COLO829 (cell line): ENCODE results near the gene UNC5CL.

Experiments used
- DNase-seq: peaks from one replicate; pipeline ENCODE4 v3.0.0; 2012; ENCODE audit warnings: low spot score

The UNC5CL gene

DNA sequence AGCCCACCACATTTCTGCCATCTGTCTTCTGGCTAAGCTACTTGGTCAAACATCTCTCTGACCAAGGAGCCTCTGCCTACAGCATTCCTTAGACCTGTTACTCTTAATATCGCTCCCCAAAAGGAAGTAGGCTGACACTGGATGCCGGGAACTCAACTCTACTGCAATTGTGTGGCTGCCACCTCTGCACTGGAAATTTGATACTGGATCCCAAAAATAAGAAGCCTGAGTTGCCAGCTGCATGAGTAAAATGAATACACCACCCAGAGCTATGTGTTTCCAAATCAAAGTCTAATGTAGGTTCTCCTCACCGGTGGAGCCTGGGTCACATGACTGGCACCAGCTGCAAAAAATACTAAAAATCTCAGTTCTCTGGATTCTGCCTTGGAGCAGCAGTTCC lies 36.9 kb downstream of the UNC5CL start:
- DNase-seq: no peak

DNA sequence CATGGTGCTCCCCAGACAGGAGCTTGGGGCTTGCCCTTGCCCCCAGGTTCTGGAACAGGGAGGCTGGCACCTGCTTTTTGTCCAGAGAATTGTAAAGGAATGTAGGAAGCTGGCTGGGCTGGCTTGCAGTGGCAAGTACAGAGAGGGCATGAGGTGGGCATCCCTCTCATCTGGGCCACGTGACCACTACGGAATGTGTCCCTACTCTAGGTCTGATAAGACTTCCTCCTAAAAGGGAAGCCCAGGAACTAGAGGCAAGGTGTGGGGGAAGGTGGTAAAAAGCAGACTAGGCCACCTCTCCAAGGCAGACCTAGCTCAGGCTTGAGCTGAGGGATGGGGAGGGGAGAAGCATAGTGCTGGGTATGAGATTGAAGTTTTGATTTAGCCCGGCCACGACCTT lies 38.8 kb downstream of the UNC5CL start:
- no peak for DNase-seq

DNA sequence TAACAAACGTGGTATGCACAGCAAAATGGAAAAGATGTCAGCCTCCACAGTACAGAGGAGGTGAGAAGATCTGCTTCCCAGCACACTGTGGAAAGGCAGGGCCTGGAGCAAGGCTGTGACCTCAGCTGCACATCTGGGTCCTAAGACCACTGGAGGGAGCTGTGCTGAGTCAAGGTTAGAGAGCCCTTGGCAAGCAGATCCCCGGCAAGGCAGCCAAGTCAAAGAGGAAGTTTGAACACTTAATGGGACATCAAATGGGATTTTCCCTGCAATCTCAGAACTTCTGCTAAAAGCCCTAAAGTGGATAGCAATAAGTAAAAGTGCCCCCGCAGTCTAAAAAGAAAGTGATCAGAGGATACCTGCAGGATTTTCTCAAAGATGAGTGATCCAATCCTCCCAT lies 39.5 kb downstream of the UNC5CL start:
- peak; percentile 32 for DNase-seq

DNA sequence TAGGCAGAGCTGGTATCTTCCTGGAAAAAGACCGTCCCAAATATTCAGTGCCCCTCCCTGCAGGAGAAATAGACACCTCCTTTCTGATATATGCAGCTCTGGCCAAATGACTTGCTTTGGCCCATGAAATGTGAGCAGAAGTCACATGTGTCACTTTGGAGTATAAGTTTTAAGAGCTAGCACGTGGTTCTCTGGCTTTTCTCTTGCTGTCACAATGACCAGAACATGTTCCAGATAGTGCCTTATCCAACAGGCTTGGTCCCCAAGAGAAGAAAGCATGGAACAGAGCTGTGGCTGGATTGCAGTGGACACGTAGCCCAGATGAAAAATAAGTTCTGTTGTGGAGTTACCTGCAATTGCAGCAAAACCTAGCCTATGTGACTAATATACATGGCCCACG lies 40.4 kb downstream of the UNC5CL start:
- DNase-seq: no peak

DNA sequence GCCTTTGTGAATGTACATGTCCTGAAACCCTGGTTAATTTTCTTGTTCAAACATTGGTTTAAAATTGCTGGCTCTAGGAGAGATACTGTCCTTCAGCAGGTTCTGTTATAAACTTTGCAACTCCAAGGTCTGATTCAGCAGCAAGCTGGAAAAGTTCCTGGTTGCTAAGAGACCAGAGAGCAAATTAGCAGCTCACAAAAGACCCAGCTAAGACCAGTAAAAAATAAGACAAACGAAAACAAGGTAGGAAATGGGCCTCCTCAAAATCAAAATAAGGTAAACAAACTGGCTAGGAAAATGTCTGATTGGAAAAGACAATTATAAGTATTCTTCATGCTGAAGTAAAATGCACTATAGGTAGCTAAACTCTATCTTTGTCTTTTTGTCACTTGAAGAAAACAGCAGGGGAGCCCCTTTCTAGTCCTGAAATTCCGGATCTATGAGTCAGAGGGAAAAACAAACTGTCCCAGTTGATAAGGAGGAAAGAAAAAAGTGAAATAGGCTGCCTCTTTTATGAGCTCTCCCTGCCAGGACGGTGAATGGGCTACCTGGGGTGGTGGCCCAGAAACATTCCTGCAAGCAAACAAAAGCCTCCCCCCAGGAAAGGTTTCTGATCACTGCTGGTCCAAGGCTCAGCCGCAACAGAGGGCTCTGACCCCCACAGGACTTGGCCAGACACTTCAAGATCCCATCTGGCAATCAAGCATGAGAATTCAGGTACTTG lies 41.6 kb downstream of the UNC5CL start:
- no peak for DNase-seq

DNA sequence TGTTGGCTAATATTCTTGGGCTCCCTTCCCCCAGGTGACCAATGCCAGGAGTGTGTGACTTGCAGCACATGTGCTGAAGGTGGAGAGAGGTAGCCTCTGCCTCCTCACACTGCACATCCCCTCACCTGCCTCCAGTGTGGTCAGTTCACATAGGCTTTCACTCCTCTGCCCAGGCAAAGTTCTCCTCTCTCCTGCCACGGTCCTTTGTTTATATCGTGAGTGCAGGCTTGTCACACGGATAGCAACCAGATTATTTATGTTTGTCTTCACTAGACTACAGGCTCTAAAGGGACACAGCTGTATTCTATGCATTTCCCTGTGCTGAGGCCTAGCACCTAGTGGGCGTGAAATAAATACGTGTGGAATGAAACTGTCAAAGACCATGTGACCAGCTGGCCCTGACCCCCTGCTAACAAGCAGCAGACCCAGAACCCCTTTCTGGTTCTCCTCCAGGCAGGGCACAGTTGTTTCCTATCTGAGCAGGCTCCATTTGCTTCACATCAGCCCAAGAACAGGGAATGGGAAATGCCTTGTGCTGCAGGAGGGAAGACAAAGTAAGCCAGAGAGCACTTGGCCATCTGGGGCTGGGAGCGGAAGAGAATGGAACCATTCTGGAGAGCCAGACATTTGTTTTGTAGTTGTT lies 42.3 kb downstream of the UNC5CL start:
- DNase-seq: no peak

DNA sequence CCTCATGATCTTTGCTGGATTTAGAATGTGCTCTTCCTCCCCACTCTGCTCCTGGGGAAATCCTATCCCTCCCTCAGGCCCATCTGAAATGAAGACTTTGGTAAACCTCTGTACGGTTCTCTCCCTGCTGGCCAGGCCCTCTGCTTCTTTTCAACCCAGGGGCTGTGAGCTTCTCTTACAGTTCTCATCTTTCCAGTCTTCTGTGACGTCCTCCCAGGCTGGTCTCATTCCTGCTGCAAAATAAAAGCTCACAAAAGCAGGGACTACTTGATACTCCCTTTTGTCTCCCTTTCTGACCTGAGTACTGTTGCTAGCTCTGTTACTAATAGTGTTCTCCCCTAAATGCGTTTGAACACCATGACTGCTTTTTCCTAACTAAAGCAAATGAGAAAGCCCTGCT lies 46.3 kb downstream of the UNC5CL start:
- no peak for DNase-seq

DNA sequence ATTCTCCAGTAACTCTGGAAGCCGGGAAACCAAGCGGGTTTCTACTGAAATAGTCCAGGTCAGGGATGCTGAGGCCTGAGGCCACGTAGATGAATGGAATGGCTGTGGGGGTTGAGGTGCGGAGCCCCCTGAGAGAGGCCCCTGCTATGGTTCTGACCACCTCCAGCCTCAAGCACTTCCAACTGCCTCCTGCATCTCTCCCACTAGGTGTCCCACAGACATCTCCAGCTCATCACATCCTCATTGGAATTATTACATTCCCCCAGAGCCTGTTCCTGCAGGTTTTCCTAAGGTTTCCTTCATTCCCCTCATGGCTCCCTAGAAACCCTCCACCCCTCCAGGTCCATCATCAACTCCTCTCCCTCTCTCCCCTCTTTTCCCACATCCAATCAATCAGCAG lies 48.7 kb downstream of the UNC5CL start:
- no peak for DNase-seq

DNA sequence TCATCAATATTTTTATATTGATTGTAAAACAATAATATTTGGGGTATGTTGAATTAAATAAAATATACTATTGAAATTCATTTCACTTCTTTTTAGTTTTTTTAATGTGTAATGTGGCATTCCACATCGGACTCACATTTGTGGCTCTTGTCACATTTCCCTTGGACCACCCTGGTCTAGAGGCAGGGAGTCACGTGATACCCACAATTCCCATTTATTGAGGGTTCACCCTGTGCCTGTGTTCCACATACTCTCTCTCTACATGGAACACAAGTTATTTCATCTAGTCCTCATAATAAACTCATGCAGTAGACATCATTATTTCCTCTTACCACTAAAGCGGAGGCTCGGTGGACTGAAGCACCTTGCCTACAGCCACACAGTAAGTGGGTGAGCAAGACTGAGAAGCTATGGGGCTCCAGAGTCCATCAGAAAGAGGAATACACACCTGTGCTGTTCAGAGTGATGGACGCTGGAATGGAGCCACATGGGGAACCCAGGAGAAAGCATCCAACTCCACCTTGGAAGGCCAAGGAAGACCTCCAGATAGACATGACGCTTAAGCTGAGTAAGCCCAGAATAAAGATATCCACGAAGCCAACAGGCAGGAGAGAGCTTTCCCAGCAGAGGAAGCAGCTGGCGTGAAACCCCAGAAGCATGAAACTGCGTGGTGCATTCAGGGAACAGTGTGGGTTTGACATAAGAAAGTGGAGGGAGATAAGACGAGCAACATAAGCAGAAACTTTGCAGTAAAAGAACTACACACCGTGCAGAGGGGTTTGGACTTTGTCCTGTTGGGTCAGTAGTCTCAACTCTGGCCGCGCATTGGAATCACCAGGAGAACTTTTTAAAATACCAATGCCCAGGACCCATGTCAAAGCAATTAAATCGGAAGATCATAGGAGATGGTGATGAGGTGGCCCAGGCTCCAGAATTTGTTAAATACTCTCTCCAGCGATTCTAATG lies 49.5 kb downstream of the UNC5CL start:
- DNase-seq: no peak

DNA sequence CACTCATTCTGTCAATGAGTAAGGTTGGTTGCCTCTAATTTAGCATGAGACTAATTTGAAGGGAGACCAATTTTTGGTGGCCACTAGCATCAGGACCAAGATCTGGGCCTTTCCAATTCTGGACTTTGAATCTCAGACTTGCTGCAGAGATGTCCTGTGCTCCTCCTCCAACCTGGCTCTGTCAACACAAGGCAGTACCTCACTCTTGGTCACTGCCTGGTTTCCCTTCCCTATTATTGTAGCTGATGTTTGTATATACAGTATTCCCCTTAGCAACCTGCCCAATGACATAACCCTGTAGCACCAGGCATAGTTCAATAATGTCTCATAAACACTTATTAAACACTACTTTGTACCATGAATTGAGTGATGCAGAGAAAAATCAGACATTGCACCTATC lies 50.4 kb downstream of the UNC5CL start:
- no peak for DNase-seq

DNA sequence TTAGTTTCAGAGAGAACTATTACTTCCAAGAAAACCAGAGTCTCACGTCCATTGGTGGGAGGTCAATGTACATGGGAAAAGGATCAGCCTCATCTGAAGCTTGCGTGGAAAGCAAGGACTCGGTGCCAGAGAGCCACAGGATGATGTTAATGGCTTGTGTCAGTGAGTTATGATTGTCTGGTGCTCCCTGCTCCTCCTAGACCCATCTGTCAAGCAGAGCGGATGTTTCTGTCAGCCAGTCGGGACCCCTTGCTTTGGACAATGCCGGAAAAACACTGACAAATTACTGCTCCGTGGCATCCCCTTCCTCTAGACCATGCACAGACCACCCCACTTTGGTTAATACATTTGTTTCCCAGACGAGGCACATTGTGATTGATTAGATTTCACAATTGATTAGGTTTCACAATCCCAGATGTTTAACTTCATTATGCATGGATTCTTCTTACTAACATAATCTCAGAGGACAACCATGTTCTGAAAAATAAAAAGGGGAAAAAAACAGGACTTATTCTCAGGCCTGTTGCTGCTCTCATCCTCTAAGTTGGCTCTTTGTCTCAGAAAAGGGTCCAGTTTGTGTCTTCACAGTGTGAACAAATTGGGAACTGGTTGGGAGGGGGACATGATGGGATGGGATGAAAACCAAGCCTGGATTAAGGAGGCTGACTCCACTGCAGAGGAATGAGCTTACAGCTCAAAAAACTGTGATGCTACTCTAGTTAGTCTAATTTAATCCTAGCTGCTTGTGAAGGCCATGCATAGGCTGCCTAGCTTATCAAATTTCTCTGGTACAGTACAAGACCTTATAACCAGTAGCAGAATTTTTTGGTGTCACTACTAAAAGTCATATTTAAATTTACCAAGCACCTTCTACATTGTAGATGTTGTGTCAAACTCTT lies 51.9 kb downstream of the UNC5CL start:
- DNase-seq: no peak

DNA sequence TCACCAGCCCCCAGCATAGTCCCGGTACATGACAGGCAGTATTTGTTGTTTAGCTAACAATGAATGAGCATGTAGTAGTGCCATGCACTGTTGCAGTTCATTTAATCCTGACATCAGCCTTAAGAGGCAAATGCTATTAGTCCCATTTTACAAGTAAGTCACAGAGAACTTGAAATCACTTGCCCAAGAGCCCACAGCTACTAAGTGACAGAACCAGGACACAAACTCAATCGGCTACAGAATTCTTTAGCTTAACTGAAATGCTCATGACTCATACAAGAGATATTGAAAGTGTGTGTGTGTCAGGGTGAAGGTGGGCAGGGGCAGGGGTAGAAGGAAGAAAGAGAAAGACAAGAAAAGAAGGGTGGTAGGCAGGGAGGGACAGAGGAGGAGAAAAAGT lies 52.7 kb downstream of the UNC5CL start:
- DNase-seq: no peak

DNA sequence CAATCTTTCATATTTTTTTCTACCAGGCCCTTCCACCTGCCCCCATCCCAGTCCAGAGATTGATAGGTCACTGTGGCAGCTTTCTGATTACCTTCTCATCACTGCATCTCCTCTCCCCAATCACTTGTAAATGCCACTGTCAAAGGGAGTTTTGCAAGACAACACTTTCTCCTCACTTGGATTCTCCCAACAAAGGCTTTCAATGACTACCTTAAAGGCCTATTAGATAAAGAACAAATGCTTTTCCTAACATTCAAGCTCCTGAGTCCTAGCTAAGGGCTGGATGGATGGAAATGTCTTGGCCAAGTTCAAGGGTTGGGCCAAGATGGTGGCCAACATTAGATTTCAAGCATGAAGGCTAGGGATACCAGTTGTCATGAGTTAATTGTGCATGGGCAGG lies 55.3 kb downstream of the UNC5CL start:
- no peak for DNase-seq

DNA sequence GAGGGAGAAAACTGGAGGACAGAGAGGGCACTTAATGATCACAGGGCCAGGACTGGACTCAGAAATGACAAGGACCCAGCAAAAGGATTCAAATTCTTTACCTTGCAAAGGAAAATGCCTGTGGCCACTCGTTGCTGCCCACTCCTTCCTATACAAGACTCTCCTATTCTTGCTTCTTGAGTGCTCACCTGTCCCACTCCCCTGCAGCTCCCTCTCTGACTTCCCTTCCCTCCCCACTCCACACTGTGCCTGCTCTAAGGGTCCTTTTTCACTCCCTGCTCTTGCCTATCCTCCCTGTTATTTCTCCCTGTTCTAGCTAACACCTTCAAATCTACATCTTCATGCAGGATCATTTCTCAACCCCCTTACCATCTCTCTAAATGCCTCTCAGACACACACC lies 56.1 kb downstream of the UNC5CL start:
- no peak for DNase-seq

DNA sequence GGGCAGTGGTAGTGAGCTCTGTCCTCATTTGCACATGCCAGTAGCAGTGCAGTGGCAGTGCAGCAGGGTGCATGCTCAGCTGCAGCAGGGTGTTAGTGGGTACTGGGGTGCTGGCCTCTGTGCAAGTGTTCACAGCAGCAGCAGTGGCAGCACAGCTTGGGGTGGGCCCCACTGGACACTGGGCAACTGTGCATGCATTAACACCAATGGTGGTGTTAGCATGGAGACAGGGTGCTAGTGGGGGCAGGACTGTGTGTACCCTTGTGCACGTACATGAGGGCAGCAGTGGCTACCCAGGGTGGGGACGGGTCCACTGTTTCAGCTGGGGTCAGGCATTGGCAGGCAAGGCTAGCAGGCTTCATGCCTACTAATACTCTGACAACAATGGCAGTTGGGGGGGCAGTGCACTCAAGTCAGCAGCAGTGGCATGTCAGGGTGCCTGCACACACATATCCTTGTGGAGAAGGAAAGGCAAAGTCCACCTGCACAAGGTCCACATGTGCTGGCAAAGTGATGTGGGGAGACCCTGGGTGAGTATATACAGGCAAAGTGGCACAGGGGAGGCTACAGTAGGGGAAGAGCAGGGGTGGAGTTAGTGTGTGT lies 60.2 kb downstream of the UNC5CL start:
- no peak for DNase-seq

DNA sequence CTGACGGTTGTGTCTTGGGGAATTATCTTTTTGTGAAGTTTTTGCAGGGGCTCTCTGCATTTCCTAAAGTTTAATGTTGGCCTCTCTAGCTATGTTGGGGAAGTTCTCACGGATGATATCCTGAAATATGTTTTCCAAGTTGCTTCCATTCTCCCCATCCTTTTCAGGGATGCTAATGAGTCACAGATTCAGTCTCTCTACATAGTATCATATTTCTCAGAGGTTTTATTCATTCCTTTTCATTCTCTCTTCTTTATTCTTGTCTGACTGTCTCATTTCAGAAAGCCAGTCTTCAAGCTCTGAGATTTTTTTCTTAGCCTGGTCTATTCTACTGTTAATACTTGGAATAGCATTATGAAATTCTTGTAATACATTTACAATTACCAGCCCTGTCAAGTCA lies 61.3 kb downstream of the UNC5CL start:
- DNase-seq: no peak

DNA sequence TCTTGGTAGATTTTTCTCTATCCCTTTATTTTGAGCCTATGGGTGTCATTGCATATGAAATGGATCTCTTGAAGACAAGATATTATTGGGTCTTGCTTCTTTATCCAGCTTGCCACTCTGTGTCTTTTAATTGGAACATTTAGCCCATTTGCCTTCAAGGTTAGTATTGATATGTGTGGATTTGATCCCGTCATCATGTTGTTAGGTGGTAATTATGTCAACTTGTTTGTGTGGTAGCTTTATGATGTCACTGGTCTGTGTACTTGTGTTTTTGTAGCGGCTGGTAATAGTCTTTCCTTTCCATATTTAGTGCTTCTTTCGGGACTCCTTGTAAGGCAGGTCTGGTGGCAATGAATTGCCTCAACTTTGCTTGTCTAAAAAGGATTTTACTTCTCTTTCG lies 61.9 kb downstream of the UNC5CL start:
- no peak for DNase-seq
